ENCODE data around the gene CHAF1B. TPM values are rescaled to one million over a fixed set of nuclear protein-coding genes. Genes with fewer than 3 reads are reported as not detected.

The CHAF1B gene
- total RNA-seq, 2 experiments from 2014 or later, result 4.5 to 4.8 TPM

GRCh38 chr21:36423771-36424433 lies 38.7 kb downstream of the CHAF1B start:
- no peaks in the 10 kb centered on the region for H3K27me3 ChIP-seq (ENCODE audit: control insufficient read depth in 1 of 2, insufficient read depth in 2 of 2, low read length in 2 of 2)
- ATAC-seq (ENCODE audit: poor library complexity), result no peak
- H3K4me1 ChIP-seq (ENCODE audit: insufficient read depth, low read length), result no peaks in the 10 kb centered on the region
- Mint-ChIP-seq H3K36me3 (ENCODE audit: low read depth) (no peaks in the 10 kb centered on the region), H3K4me3 (no peak overlapping the region), H3K9me3 (no peaks in the 10 kb centered on the region), H3K4me1 (ENCODE audit: low read depth) (no peaks in the 10 kb centered on the region), H3K27ac (no peak overlapping the region), H3K27me3 (no peaks in the 10 kb centered on the region)
- H3K27ac ChIP-seq (ENCODE audit: low read depth in 1 of 2, low read length in 2 of 2), result no peak overlapping the region
- DNase-seq, result no peak
- ChIA-PET CTCF (no interaction called here), POLR2A (no interaction called here)
- intact Hi-C loops (cut with DNase I, micrococcal nuclease), result loop anchor here in 1 of 2 experiments (10.0 kb wide), 1 partner anchor 501 kb away; no protein-coding TSS in a partner anchor
- TF ChIP-seq CTCF (IDR thresholded peaks at IDR 0.05), result no peak
- H3K36me3 ChIP-seq (ENCODE audit: insufficient read depth, low read length), result no peaks in the 10 kb centered on the region
- no peak overlapping the region for H3K4me3 ChIP-seq (ENCODE audit: low read length)
- no peaks in the 10 kb centered on the region for H3K9me3 ChIP-seq (ENCODE audit: control insufficient read depth in 1 of 2, insufficient read depth in 1 of 2, low read length in 2 of 2)

GRCh38 chr21:36424592-36424991 lies 39.4 kb downstream of the CHAF1B start:
- no peak for TF ChIP-seq CTCF (IDR thresholded peaks at IDR 0.05)
- POLR2A ChIA-PET, result no interaction called here
- H3K27ac Mint-ChIP-seq, result no peak overlapping the region
- H3K27ac ChIP-seq (ENCODE audit: low read depth in 1 of 2, low read length in 2 of 2), result no peak overlapping the region
- no peaks in the 10 kb centered on the region for H3K27me3 Mint-ChIP-seq
- peaks cover under 1% of the 10 kb centered on the region for H3K4me1 ChIP-seq (ENCODE audit: insufficient read depth, low read length)
- no peak overlapping the region for H3K4me3 Mint-ChIP-seq
- intact Hi-C loops (cut with DNase I, micrococcal nuclease), result loop anchor here in 1 of 2 experiments (10.0 kb wide), 1 partner anchor 500 kb away; no protein-coding TSS in a partner anchor
- ATAC-seq (ENCODE audit: poor library complexity) (no peak), DNase-seq (no peak)
- no peaks in the 10 kb centered on the region for H3K4me1 Mint-ChIP-seq (ENCODE audit: low read depth)
- CTCF ChIA-PET, result no interaction called here
- H3K36me3 Mint-ChIP-seq (ENCODE audit: low read depth), result no peaks in the 10 kb centered on the region
- H3K36me3 ChIP-seq (ENCODE audit: insufficient read depth, low read length), result no peaks in the 10 kb centered on the region
- no peaks in the 10 kb centered on the region for H3K27me3 ChIP-seq (ENCODE audit: control insufficient read depth in 1 of 2, insufficient read depth in 2 of 2, low read length in 2 of 2)
- H3K4me3 ChIP-seq (ENCODE audit: low read length), result no peak overlapping the region
- H3K9me3 ChIP-seq (ENCODE audit: control insufficient read depth in 1 of 2, insufficient read depth in 1 of 2, low read length in 2 of 2), result no peaks in the 10 kb centered on the region
- H3K9me3 Mint-ChIP-seq, result no peaks in the 10 kb centered on the region

- no peaks in the 10 kb centered on the region for H3K27me3 ChIP-seq (ENCODE audit: control insufficient read depth in 1 of 2, insufficient read depth in 2 of 2, low read length in 2 of 2)
- no peak overlapping the region for H3K4me3 ChIP-seq (ENCODE audit: low read length)
- no peaks in the 10 kb centered on the region for H3K9me3 ChIP-seq (ENCODE audit: control insufficient read depth in 1 of 2, insufficient read depth in 1 of 2, low read length in 2 of 2)
- Mint-ChIP-seq H3K9me3 (no peaks in the 10 kb centered on the region), H3K36me3 (ENCODE audit: low read depth) (no peaks in the 10 kb centered on the region), H3K4me1 (ENCODE audit: low read depth) (peaks cover 7% of the 10 kb centered on the region), H3K4me3 (no peak overlapping the region), H3K27ac (no peak overlapping the region), H3K27me3 (peaks cover 6% of the 10 kb centered on the region)
- intact Hi-C loops (cut with DNase I, micrococcal nuclease), result loop anchor here in 1 of 2 experiments (10.0 kb wide), 1 partner anchor 500 kb away; no protein-coding TSS in a partner anchor
- TF ChIP-seq CTCF (IDR thresholded peaks at IDR 0.05), result no peak
- peaks cover 8% of the 10 kb centered on the region for H3K4me1 ChIP-seq (ENCODE audit: insufficient read depth, low read length)
- ChIA-PET CTCF (no interaction called here), POLR2A (no interaction called here)
- no peak for DNase-seq
- H3K27ac ChIP-seq (ENCODE audit: low read depth in 1 of 2, low read length in 2 of 2), result no peak overlapping the region
- H3K36me3 ChIP-seq (ENCODE audit: insufficient read depth, low read length), result no peaks in the 10 kb centered on the region
- no peak for ATAC-seq (ENCODE audit: poor library complexity)
Observed at GRCh38 chr21:36425286-36425685, 40.1 kb downstream of the CHAF1B start.

All from CD4-positive, alpha-beta T cell (primary cell).